Liver (tissue), 3 donors: ENCODE measurements around the gene ITGAE.

Source experiments
- ATF3 ChIP-seq: IDR thresholded peaks from 2 replicates; pipeline ENCODE4 v1.6.1; 2016; ENCODE audit warnings: antibody characterized with exemption
- CTCF ChIP-seq: fragments of 150-350 bp; IDR thresholded peaks from 2 replicates; pipeline ENCODE4 v1.5.1; 2017; ENCODE audit warnings: improper control_type of control experiment, low read depth, low read length; ENCODE audit not compliant: missing input control
- EGR1 ChIP-seq, 2 donors: IDR thresholded peaks; 2 replicates each; pipeline ENCODE4 v1.6.1; 2016 to 2018; ENCODE audit warnings: antibody characterized with exemption in 2 of 2, low read depth in 2 of 2
- FOXA1 ChIP-seq: IDR thresholded peaks from 2 replicates; pipeline ENCODE4 v1.6.1; 2016; ENCODE audit warnings: antibody characterized with exemption
- GABPA ChIP-seq, 2 donors: IDR thresholded peaks in 1 of 2; conservative IDR thresholded peaks in 1 of 2; 2 replicates each; pipeline ENCODE4 v1.6.1; 2016; ENCODE audit warnings: antibody characterized with exemption in 2 of 2, mild to moderate bottlenecking in 1 of 2, moderate library complexity in 1 of 2
- HNF4A ChIP-seq, 2 donors: conservative IDR thresholded peaks; 2 replicates each; pipeline ENCODE4 v1.6.1; 2016; ENCODE audit warnings: antibody characterized with exemption in 2 of 2, mild to moderate bottlenecking in 2 of 2
- JUND ChIP-seq, 2 donors: IDR thresholded peaks; 2 replicates each; pipeline ENCODE4 v1.6.1; 2016; ENCODE audit warnings: antibody characterized with exemption in 2 of 2
- MAX ChIP-seq: IDR thresholded peaks from 2 replicates; pipeline ENCODE4 v1.6.1; 2016; ENCODE audit warnings: antibody characterized with exemption
- RAD21 ChIP-seq, 2 donors: IDR thresholded peaks; 2 replicates each; pipeline ENCODE4 v1.6.1; 2016; ENCODE audit warnings: antibody characterized with exemption in 2 of 2, mild to moderate bottlenecking in 2 of 2
- REST ChIP-seq: IDR thresholded peaks from 2 replicates; pipeline ENCODE4 v1.6.1; 2016; ENCODE audit warnings: antibody characterized with exemption, mild to moderate bottlenecking
- SP1 ChIP-seq: IDR thresholded peaks from 2 replicates; pipeline ENCODE4 v1.6.1; 2018; ENCODE audit warnings: antibody characterized with exemption, mild to moderate bottlenecking
- TAF1 ChIP-seq: conservative IDR thresholded peaks from 2 replicates; pipeline ENCODE4 v1.6.1; 2016; ENCODE audit warnings: antibody characterized with exemption, mild to moderate bottlenecking
- YY1 ChIP-seq: IDR thresholded peaks from 2 replicates; pipeline ENCODE4 v1.6.1; 2016; ENCODE audit warnings: antibody characterized with exemption, mild to moderate bottlenecking
- ZBTB33 ChIP-seq: IDR thresholded peaks from 2 replicates; pipeline ENCODE4 v1.6.1; 2016; ENCODE audit warnings: antibody characterized with exemption
- donor health status: healthy.
- donor health status: healthy.

GRCh38 chr17:3770466-3770865 lies 30.5 kb downstream of the ITGAE start:
- TF ChIP-seq CTCF (no peak), RAD21 (IDR thresholded peaks at IDR 0.05) (no peak), REST (no peak), MAX (no peak), JUND (IDR thresholded peaks at IDR 0.05) (no peak), EGR1 (IDR thresholded peaks at IDR 0.05; ENCODE audit: low read depth in 2 of 2) (no peak), SP1 (no peak), YY1 (no peak), TAF1 (no peak), GABPA (IDR thresholded peaks at IDR 0.05 in 1 of 2, conservative IDR thresholded peaks at IDR 0.05 in 1 of 2) (no peak), ZBTB33 (no peak), FOXA1 (no peak), HNF4A (conservative IDR thresholded peaks at IDR 0.05) (no peak), ATF3 (no peak)
